Fibroblast of lung (primary cell): ENCODE measurements around the gene FAM222B. TPM values are rescaled to one million over a fixed set of nuclear protein-coding genes. Genes with fewer than 3 reads are reported as not detected.
A peak's percentile ranks its signal among the peaks of the same experiment; 100 is the strongest.

Source experiments
- DNase-seq, 2 donors: peaks; one replicate each; pipeline versions ENCODE4 v3.0.0 to v3.0.0-alpha.2; 2010; ENCODE audit warnings: low read depth in 2 of 2
- H2AFZ ChIP-seq: 2 replicates; pipeline ENCODE4 v1.5.1; 2012; ENCODE audit warnings: low read length, control low read depth, inconsistent platforms
- H3K27ac ChIP-seq: 2 replicates; pipeline ENCODE4 v1.5.1; 2011; ENCODE audit warnings: low read length, control low read depth; ENCODE audit not compliant: insufficient read depth
- H3K27me3 ChIP-seq: 2 replicates; pipeline ENCODE4 v1.5.1; 2011; ENCODE audit warnings: mild to moderate bottlenecking, low read length; ENCODE audit not compliant: control insufficient read depth, insufficient read depth
- H3K36me3 ChIP-seq: 2 replicates; pipeline ENCODE4 v1.5.1; 2011; ENCODE audit warnings: low read length; ENCODE audit not compliant: control insufficient read depth, insufficient read depth
- H3K4me1 ChIP-seq: 2 replicates; pipeline ENCODE4 v1.5.1; 2011; ENCODE audit warnings: low read length; ENCODE audit not compliant: control insufficient read depth, insufficient read depth; ENCODE audit errors: extremely low read depth
- H3K4me2 ChIP-seq: 2 replicates; pipeline ENCODE4 v1.5.1; 2011; ENCODE audit warnings: low read length, control low read depth; ENCODE audit not compliant: insufficient read depth; ENCODE audit errors: extremely low read depth
- H3K4me3 ChIP-seq, 4 experiments: fragments of 200-600 bp in 1 of 4; sonication (generic) in 1 of 4; replicated peaks in 1 of 4; 2 replicates each; pipeline ENCODE4 v1.5.1; 2011 to 2016; ENCODE audit warnings: low read length in 4 of 4, low read depth in 3 of 4, mild to moderate bottlenecking in 3 of 4, control low read depth in 2 of 4, inconsistent platforms in 1 of 4, mixed read lengths in 1 of 4; ENCODE audit not compliant: insufficient read depth in 1 of 4; ENCODE audit errors: control extremely low read depth in 1 of 4
- H3K79me2 ChIP-seq: 2 replicates; pipeline ENCODE4 v1.5.1; 2012; ENCODE audit warnings: mild to moderate bottlenecking, low read length, inconsistent platforms; ENCODE audit not compliant: control insufficient read depth, insufficient read depth
- H3K9ac ChIP-seq: 2 replicates; pipeline ENCODE4 v1.5.1; 2011; ENCODE audit warnings: mild to moderate bottlenecking, low read length, control low read depth; ENCODE audit not compliant: insufficient read depth
- H3K9me3 ChIP-seq: 2 replicates; pipeline ENCODE4 v1.5.1; 2012; ENCODE audit warnings: low read depth, low read length; ENCODE audit not compliant: control insufficient read depth, insufficient read depth
- H4K20me1 ChIP-seq: 2 replicates; pipeline ENCODE4 v1.5.1; 2011; ENCODE audit warnings: low read length; ENCODE audit not compliant: control insufficient read depth, insufficient read depth; ENCODE audit errors: extremely low read depth
- EZH2 ChIP-seq: IDR thresholded peaks from 2 replicates; pipeline ENCODE4 v1.5.1; 2012; ENCODE audit warnings: low read length, control low read depth, mild to moderate bottlenecking; ENCODE audit errors: missing control alignments
- polyA plus RNA-seq, 2 donors: library from polyadenylated mRNA; depleted of rRNA in 1 of 2; stranded (reverse) in 1 of 2; unstranded in 1 of 2; fragments of >200 nt; gene quantifications; 2 replicates each; pipeline ENCODE4 v1.2.1, GENCODE V29; 2011 to 2012; ENCODE audit warnings: missing spikeins in 1 of 2
- total RNA-seq: library from RNA; depleted of rRNA; stranded (reverse); fragments of >200 nt; gene quantifications from 2 replicates; pipeline ENCODE4 v1.2.1, GENCODE V29; 2014
- TF ChIP-seq, protein P1 (sequence below), 2 donors: IDR thresholded peaks in 1 of 2; conservative IDR thresholded peaks in 1 of 2; 1 replicate in 1 of 2; 2 replicates in 1 of 2; pipeline ENCODE4 v1.5.1; 2011 to 2012; ENCODE audit warnings: low read length in 2 of 2, control low read depth in 1 of 2, inconsistent platforms in 1 of 2, low read depth in 1 of 2, mild to moderate bottlenecking in 1 of 2

The FAM222B gene
- total and polyA plus RNA-seq, 2 donors (not counting 1 experiment from before 2014, with no cell fraction given), result 2.8 to 9.0 TPM

DNA sequence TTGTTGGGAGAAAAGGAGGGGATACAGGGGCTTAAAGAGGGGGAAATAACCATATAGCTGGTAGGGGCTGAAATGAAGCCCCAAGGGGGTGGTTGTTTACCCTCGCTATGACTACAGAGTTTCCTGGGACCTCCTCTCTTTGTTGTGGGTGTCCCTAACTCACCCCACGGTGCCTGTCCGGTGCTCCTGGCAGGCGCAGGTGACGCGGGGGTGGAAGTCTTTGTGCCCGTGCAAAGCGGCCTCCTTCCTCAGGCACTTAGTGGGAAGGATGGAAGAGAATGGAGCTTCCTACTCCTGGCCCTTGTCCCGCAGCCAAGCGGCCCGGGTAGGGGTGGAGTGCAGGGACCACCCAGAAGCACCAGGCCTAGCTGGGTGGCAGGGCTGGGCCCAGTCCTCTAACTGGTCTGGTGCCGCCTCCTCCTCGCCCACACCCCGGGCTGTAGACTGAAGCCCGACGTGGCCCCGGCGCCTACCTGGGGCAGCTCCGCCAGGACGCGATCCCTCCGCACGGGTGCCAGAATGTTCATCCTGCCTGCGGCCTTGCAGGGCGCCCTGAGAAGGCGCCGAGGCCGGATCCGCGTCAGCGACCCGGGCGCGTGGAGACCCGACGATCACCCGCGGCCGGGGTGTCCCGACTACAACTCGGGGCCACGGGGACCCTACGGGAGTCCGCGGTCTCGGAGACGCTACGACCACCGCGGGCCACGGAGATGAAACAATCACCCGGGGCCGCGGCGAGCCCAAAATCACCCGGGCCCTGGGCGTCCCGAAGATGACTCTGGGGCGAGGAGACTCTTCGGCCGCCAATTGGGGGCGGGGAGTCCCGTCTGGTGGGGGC is 125.6 kb downstream of the FAM222B start:
- peak overlapping the region; percentile 88 for H3K27ac ChIP-seq
- TF ChIP-seq, protein P1, sequence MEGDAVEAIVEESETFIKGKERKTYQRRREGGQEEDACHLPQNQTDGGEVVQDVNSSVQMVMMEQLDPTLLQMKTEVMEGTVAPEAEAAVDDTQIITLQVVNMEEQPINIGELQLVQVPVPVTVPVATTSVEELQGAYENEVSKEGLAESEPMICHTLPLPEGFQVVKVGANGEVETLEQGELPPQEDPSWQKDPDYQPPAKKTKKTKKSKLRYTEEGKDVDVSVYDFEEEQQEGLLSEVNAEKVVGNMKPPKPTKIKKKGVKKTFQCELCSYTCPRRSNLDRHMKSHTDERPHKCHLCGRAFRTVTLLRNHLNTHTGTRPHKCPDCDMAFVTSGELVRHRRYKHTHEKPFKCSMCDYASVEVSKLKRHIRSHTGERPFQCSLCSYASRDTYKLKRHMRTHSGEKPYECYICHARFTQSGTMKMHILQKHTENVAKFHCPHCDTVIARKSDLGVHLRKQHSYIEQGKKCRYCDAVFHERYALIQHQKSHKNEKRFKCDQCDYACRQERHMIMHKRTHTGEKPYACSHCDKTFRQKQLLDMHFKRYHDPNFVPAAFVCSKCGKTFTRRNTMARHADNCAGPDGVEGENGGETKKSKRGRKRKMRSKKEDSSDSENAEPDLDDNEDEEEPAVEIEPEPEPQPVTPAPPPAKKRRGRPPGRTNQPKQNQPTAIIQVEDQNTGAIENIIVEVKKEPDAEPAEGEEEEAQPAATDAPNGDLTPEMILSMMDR (conservative IDR thresholded peaks at IDR 0.05 in 1 of 2, IDR thresholded peaks at IDR 0.05 in 1 of 2; ENCODE audit: low read depth in 1 of 2, low read length in 2 of 2), result no peak
- no peak for TF ChIP-seq EZH2
- peak overlapping the region; percentile 88 for H3K4me2 ChIP-seq
- no peaks in the 10 kb centered on the region for H4K20me1 ChIP-seq
- H3K27me3 ChIP-seq, result no peaks in the 10 kb centered on the region
- peaks cover 31% of the 10 kb centered on the region for H3K36me3 ChIP-seq
- peak overlapping the region; percentile 75 to 86 (median 84) for H3K4me3 ChIP-seq
- peaks cover 46% of the 10 kb centered on the region for H3K79me2 ChIP-seq
- H2AFZ ChIP-seq, result no peak overlapping the region
- DNase-seq, result peak; percentile 36 to 48
- H3K9me3 ChIP-seq, result no peaks in the 10 kb centered on the region
- peak overlapping the region; percentile 91 for H3K9ac ChIP-seq
- H3K4me1 ChIP-seq, result peaks cover 13% of the 10 kb centered on the region

DNA sequence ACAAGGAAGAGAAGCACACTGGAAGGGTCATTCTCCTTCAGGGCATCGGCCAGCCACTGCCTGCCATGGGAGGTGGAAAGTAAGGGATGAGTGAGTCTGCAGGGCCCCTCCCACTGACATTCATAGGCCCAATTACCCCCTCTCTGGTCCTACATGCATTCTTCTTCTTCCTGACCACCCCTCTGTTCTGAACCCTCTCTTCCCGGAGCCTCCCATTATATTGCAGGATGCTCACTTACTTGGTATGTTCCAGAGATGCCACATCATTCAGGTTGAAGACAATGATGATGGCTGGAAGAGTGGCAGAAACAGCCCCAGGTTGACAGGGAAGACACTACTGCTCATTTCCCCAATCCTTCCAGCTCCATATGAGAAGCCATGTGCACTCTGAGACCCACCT is 127.4 kb downstream of the FAM222B start:
- H4K20me1 ChIP-seq, result no peaks in the 10 kb centered on the region
- H2AFZ ChIP-seq, result no peak overlapping the region
- TF ChIP-seq, protein P1 (conservative IDR thresholded peaks at IDR 0.05 in 1 of 2, IDR thresholded peaks at IDR 0.05 in 1 of 2; ENCODE audit: low read depth in 1 of 2, low read length in 2 of 2), result no peak
- TF ChIP-seq EZH2, result no peak
- H3K79me2 ChIP-seq, result peaks cover 29% of the 10 kb centered on the region
- peak overlapping the region; percentile 88 for H3K4me2 ChIP-seq
- DNase-seq, result no peak
- no peak overlapping the region for H3K9ac ChIP-seq
- H3K27me3 ChIP-seq, result no peaks in the 10 kb centered on the region
- H3K4me1 ChIP-seq, result peaks cover 16% of the 10 kb centered on the region
- no peak overlapping the region for H3K27ac ChIP-seq
- no peaks in the 10 kb centered on the region for H3K9me3 ChIP-seq
- peaks cover 27% of the 10 kb centered on the region for H3K36me3 ChIP-seq
- peak overlapping the region in 2 of 4 experiments; percentile 75 to 85 for H3K4me3 ChIP-seq

GRCh38 chr17:28714281-28714680 is 128.3 kb downstream of the FAM222B start:
- no peak overlapping the region for H3K27ac ChIP-seq
- no peak overlapping the region for H2AFZ ChIP-seq
- no peaks in the 10 kb centered on the region for H3K9me3 ChIP-seq
- peaks cover 16% of the 10 kb centered on the region for H3K4me1 ChIP-seq
- no peak overlapping the region for H3K9ac ChIP-seq
- no peak for TF ChIP-seq EZH2
- TF ChIP-seq, protein P1 (conservative IDR thresholded peaks at IDR 0.05 in 1 of 2, IDR thresholded peaks at IDR 0.05 in 1 of 2; ENCODE audit: low read depth in 1 of 2, low read length in 2 of 2), result peak in 1 of 2 donors; percentile 2
- H3K79me2 ChIP-seq, result peaks cover 25% of the 10 kb centered on the region
- H3K36me3 ChIP-seq, result peaks cover 27% of the 10 kb centered on the region
- H3K27me3 ChIP-seq, result no peaks in the 10 kb centered on the region
- no peak for DNase-seq
- H3K4me3 ChIP-seq, result no peak overlapping the region
- H3K4me2 ChIP-seq, result no peak overlapping the region
- H4K20me1 ChIP-seq, result no peaks in the 10 kb centered on the region
